Measurements from ENCODE around the gene FLYWCH2.
A peak's percentile ranks its signal among the peaks of the same experiment; 100 is the strongest.

Gene FLYWCH2

GRCh38 chr16:2841606-2842339 is 41.2 kb upstream of the FLYWCH2 start:
- Histone ChIP-seq H3K27me3 (ENCODE audit: insufficient read depth, low read depth) (peaks cover 54% of the 10 kb centered on the region), H3K27ac (no peak overlapping the region)

GRCh38 chr16:2842340-2843000 is 40.5 kb upstream of the FLYWCH2 start:
- Histone ChIP-seq H4K20me1 (ENCODE audit: insufficient read depth) (no peaks in the 10 kb centered on the region), H3K36me3 (ENCODE audit: insufficient read depth) (no peaks in the 10 kb centered on the region), H3K4me1 (ENCODE audit: low read depth, poor library complexity, severe bottlenecking) (no peaks in the 10 kb centered on the region), H3K79me2 (ENCODE audit: insufficient read depth, low read depth) (no peaks in the 10 kb centered on the region), H3K9ac (no peak overlapping the region), H3K27me3 (ENCODE audit: insufficient read depth, low read depth) (peaks cover 54% of the 10 kb centered on the region), H3K27ac (no peak overlapping the region), H3K4me2 (no peak overlapping the region), H3K4me3 (IDR thresholded peaks at IDR 0.05; ENCODE audit: insufficient read depth, low read depth, low read length) (no peak overlapping the region), H2AFZ (ENCODE audit: low read depth) (no peak overlapping the region)
- TF ChIP-seq CTCF (conservative IDR thresholded peaks at IDR 0.05; ENCODE audit: low read depth, low read length) = peak; percentile 38

More at GRCh38 chr16:2841606-2842339, 41.2 kb upstream of the FLYWCH2 start:
- H4K20me1 ChIP-seq (ENCODE audit: insufficient read depth) = no peaks in the 10 kb centered on the region
- H2AFZ ChIP-seq (ENCODE audit: low read depth) = no peak overlapping the region
- no peaks in the 10 kb centered on the region for H3K36me3 ChIP-seq (ENCODE audit: insufficient read depth)
- H3K4me1 ChIP-seq (ENCODE audit: low read depth, poor library complexity, severe bottlenecking) = no peaks in the 10 kb centered on the region
- H3K79me2 ChIP-seq (ENCODE audit: insufficient read depth, low read depth) = no peaks in the 10 kb centered on the region
- no peak for TF ChIP-seq CTCF (conservative IDR thresholded peaks at IDR 0.05; ENCODE audit: low read depth, low read length)
- no peak overlapping the region for H3K9ac ChIP-seq
- H3K4me2 ChIP-seq = no peak overlapping the region
- H3K4me3 ChIP-seq (IDR thresholded peaks at IDR 0.05; ENCODE audit: insufficient read depth, low read depth, low read length) = no peak overlapping the region

GRCh38 chr16:2843526-2843925 is 39.5 kb upstream of the FLYWCH2 start:
- H3K27ac ChIP-seq = no peak overlapping the region
- H3K9ac ChIP-seq = no peak overlapping the region
- no peaks in the 10 kb centered on the region for H4K20me1 ChIP-seq (ENCODE audit: insufficient read depth)
- H3K79me2 ChIP-seq (ENCODE audit: insufficient read depth, low read depth) = no peaks in the 10 kb centered on the region
- H3K4me1 ChIP-seq (ENCODE audit: low read depth, poor library complexity, severe bottlenecking) = no peaks in the 10 kb centered on the region
- no peak overlapping the region for H3K4me3 ChIP-seq (IDR thresholded peaks at IDR 0.05; ENCODE audit: insufficient read depth, low read depth, low read length)
- no peaks in the 10 kb centered on the region for H3K36me3 ChIP-seq (ENCODE audit: insufficient read depth)
- H3K27me3 ChIP-seq (ENCODE audit: insufficient read depth, low read depth) = peaks cover 53% of the 10 kb centered on the region
- H3K4me2 ChIP-seq = no peak overlapping the region
- no peak for TF ChIP-seq CTCF (conservative IDR thresholded peaks at IDR 0.05; ENCODE audit: low read depth, low read length)
- no peak overlapping the region for H2AFZ ChIP-seq (ENCODE audit: low read depth)

- TF ChIP-seq CTCF (conservative IDR thresholded peaks at IDR 0.05; ENCODE audit: low read depth, low read length) = no peak
- peaks cover 52% of the 10 kb centered on the region for H3K27me3 ChIP-seq (ENCODE audit: insufficient read depth, low read depth)
- H3K79me2 ChIP-seq (ENCODE audit: insufficient read depth, low read depth) = no peaks in the 10 kb centered on the region
- no peak overlapping the region for H3K9ac ChIP-seq
- no peak overlapping the region for H3K27ac ChIP-seq
- H3K4me3 ChIP-seq (IDR thresholded peaks at IDR 0.05; ENCODE audit: insufficient read depth, low read depth, low read length) = no peak overlapping the region
- no peak overlapping the region for H3K4me2 ChIP-seq
- H3K36me3 ChIP-seq (ENCODE audit: insufficient read depth) = no peaks in the 10 kb centered on the region
- H4K20me1 ChIP-seq (ENCODE audit: insufficient read depth) = no peaks in the 10 kb centered on the region
- H3K4me1 ChIP-seq (ENCODE audit: low read depth, poor library complexity, severe bottlenecking) = no peaks in the 10 kb centered on the region
- H2AFZ ChIP-seq (ENCODE audit: low read depth) = no peak overlapping the region
Measured at GRCh38 chr16:2845116-2845515, 37.9 kb upstream of the FLYWCH2 start.

Data from KMS-11 (cell line).